Adrenal gland (tissue), 5 donors: ENCODE measurements around the gene SAAL1.

ENCODE experiments used
- CTCF ChIP-seq, 6 experiments: fragments of 450-650 bp in 4 of 6; fragments of 200-600 bp in 2 of 6; sonication (generic) in 1 of 6; IDR thresholded peaks; 1 replicate in 5 of 6; 2 replicates in 1 of 6; pipeline versions ENCODE4 v1.5.1 to v1.8.0; 2016 to 2021; ENCODE audit warnings: antibody characterized with exemption in 6 of 6, mild to moderate bottlenecking in 2 of 6, moderate library complexity in 1 of 6
- POLR2A ChIP-seq, 2 donors: fragments of 450-650 bp; IDR thresholded peaks; one replicate each; pipeline ENCODE4 v1.6.1; 2017; ENCODE audit warnings: antibody characterized with exemption in 2 of 2, mild to moderate bottlenecking in 2 of 2, moderate library complexity in 1 of 2
- donor health status: DM: no; HTN: no; CAD: no.

GRCh38 chr11:18063125-18063524, 42.8 kb downstream of the SAAL1 start:
- TF ChIP-seq CTCF (IDR thresholded peaks at IDR 0.05) (no peak), POLR2A (IDR thresholded peaks at IDR 0.05) (no peak)
